Renal cortex interstitium (tissue), 11 donors: ENCODE data around the gene KCTD18. TPM values are rescaled to one million over a fixed set of nuclear protein-coding genes. Genes with fewer than 3 reads are reported as not detected.
A peak's percentile ranks its signal among the peaks of the same experiment; 100 is the strongest.

Experiments
- DNase-seq, 11 donors: peaks; one replicate each; pipeline ENCODE4 v3.0.0-alpha.2; 2013; ENCODE audit warnings: low read depth in 9 of 11, low spot score in 4 of 11; ENCODE audit errors: extremely low read depth in 1 of 11
- polyA plus RNA-seq, 3 donors: library from polyadenylated mRNA; unstranded; fragments of 120-200 nt; gene quantifications; one replicate each; pipeline ENCODE4 v1.2.1, GENCODE V29; 2013; ENCODE audit not compliant: insufficient read length in 3 of 3

Gene KCTD18
- polyA plus RNA-seq, 3 donors, result 14.6 to 18.5 (median 16.2) TPM

- DNase-seq, result no peak
These were observed 13.2 kb downstream of the KCTD18 start for GRCh38 chr2:200496696-200497095.

GRCh38 chr2:200494048-200494447 lies 15.8 kb downstream of the KCTD18 start:
- DNase-seq, result no peak

GRCh38 chr2:200492656-200493055 lies 17.2 kb downstream of the KCTD18 start:
- DNase-seq, result no peak

GRCh38 chr2:200490001-200490400 lies 19.9 kb downstream of the KCTD18 start:
- no peak for DNase-seq

GRCh38 chr2:200488169-200488568 lies 21.7 kb downstream of the KCTD18 start:
- DNase-seq, result no peak

GRCh38 chr2:200486529-200486928 lies 23.3 kb downstream of the KCTD18 start:
- no peak for DNase-seq

- no peak for DNase-seq
These were observed 24.9 kb downstream of the KCTD18 start for GRCh38 chr2:200484934-200485333.

GRCh38 chr2:200483729-200484198 lies 26.1 kb downstream of the KCTD18 start:
- DNase-seq, result no peak

GRCh38 chr2:200482194-200482593 lies 27.7 kb downstream of the KCTD18 start:
- DNase-seq, result no peak

- DNase-seq, result no peak
These were observed 30.1 kb downstream of the KCTD18 start for GRCh38 chr2:200479692-200480265.

GRCh38 chr2:200477667-200478131 lies 32.2 kb downstream of the KCTD18 start:
- DNase-seq, result no peak

GRCh38 chr2:200476836-200477235 lies 33.0 kb downstream of the KCTD18 start:
- no peak for DNase-seq

- no peak for DNase-seq
These were observed 34.1 kb downstream of the KCTD18 start for GRCh38 chr2:200475795-200476194.

- DNase-seq, result no peak
These were observed 36.9 kb downstream of the KCTD18 start for GRCh38 chr2:200472853-200473464.

- DNase-seq, result no peak
These were observed 37.8 kb downstream of the KCTD18 start for GRCh38 chr2:200471928-200472645.

GRCh38 chr2:200471324-200471848 lies 38.5 kb downstream of the KCTD18 start:
- peak in 1 of 11 donors; percentile 28 for DNase-seq

GRCh38 chr2:200470230-200470629 lies 39.6 kb downstream of the KCTD18 start:
- no peak for DNase-seq

- peak in 1 of 11 donors; percentile 31 for DNase-seq
These were observed 40.1 kb downstream of the KCTD18 start for GRCh38 chr2:200469708-200470211.

GRCh38 chr2:200467806-200468681 lies 41.8 kb downstream of the KCTD18 start:
- DNase-seq, result no peak
